Ishikawa (cell line): ENCODE results near the gene CCR4.

Source experiments
- CEBPB ChIP-seq: IDR thresholded peaks from 2 replicates; pipeline ENCODE4 v1.6.1; 2012
- CREB1 ChIP-seq: IDR thresholded peaks from 2 replicates; pipeline ENCODE4 v1.6.1; 2012; ENCODE audit warnings: low read depth
- EGR1 ChIP-seq: IDR thresholded peaks from 2 replicates; pipeline ENCODE4 v1.6.1; 2012
- EP300 ChIP-seq: IDR thresholded peaks from 2 replicates; pipeline ENCODE4 v1.6.1; 2012; ENCODE audit warnings: borderline replicate concordance
- FOXM1 ChIP-seq: IDR thresholded peaks from 2 replicates; pipeline ENCODE4 v1.6.1; 2012; ENCODE audit warnings: low read depth, borderline replicate concordance
- NFIC ChIP-seq: IDR thresholded peaks from 2 replicates; pipeline ENCODE4 v1.6.1; 2012
- RAD21 ChIP-seq: IDR thresholded peaks from 2 replicates; pipeline ENCODE4 v1.6.1; 2012; ENCODE audit warnings: low read depth
- TAF1 ChIP-seq: IDR thresholded peaks from 2 replicates; pipeline ENCODE4 v1.6.1; 2012; ENCODE audit warnings: low read depth, mild to moderate bottlenecking
- TCF12 ChIP-seq: IDR thresholded peaks from 2 replicates; pipeline ENCODE4 v1.6.1; 2012; ENCODE audit warnings: low read depth
- TEAD4 ChIP-seq: IDR thresholded peaks from 2 replicates; pipeline ENCODE4 v1.6.1; 2012
- YY1 ChIP-seq: IDR thresholded peaks from 2 replicates; pipeline ENCODE4 v1.6.1; 2012; ENCODE audit warnings: low read depth
- ZBTB7A ChIP-seq: IDR thresholded peaks from 2 replicates; pipeline ENCODE4 v1.6.1; 2012; ENCODE audit warnings: low read depth
- TF ChIP-seq, protein P1 (sequence below): IDR thresholded peaks from 2 replicates; pipeline ENCODE4 v1.6.1; 2012
- TF ChIP-seq, protein P2 (sequence below): IDR thresholded peaks from 2 replicates; pipeline ENCODE4 v1.6.1; 2012; ENCODE audit warnings: low read depth, mild to moderate bottlenecking
- TF ChIP-seq, protein P3 (sequence below): IDR thresholded peaks from 2 replicates; pipeline ENCODE4 v1.6.1; 2012

CCR4 gene

DNA sequence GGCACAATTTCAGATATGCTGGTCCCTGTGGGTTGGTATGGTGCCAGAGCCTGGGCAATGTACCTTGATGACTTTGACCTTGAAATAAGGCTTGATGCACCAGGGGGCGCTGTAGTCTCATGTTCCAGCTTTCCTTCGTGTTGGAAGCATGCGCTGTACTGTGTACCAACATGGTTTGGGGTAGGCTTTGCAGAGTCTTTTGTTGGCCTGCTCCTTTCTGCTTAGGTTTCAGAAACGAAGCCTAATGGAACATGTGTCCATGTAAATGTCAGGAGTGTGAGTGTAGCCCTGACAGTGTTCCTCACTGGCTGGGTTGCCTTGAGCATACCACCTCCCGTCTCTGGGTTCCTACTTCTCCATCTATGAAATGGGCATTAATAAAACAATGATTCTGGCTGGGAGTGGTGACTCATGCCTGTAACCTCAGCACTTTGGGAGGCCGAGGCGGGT lies 3.6 kb upstream of the CCR4 start:
- TF ChIP-seq EGR1: no peak
- TF ChIP-seq NFIC: peak; percentile 73
- TF ChIP-seq ZBTB7A: no peak
- TF ChIP-seq, protein P1, sequence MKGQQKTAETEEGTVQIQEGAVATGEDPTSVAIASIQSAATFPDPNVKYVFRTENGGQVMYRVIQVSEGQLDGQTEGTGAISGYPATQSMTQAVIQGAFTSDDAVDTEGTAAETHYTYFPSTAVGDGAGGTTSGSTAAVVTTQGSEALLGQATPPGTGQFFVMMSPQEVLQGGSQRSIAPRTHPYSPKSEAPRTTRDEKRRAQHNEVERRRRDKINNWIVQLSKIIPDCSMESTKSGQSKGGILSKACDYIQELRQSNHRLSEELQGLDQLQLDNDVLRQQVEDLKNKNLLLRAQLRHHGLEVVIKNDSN: no peak
- no peak for TF ChIP-seq CREB1
- no peak for TF ChIP-seq EP300
- TF ChIP-seq TCF12: no peak
- TF ChIP-seq, protein P2, sequence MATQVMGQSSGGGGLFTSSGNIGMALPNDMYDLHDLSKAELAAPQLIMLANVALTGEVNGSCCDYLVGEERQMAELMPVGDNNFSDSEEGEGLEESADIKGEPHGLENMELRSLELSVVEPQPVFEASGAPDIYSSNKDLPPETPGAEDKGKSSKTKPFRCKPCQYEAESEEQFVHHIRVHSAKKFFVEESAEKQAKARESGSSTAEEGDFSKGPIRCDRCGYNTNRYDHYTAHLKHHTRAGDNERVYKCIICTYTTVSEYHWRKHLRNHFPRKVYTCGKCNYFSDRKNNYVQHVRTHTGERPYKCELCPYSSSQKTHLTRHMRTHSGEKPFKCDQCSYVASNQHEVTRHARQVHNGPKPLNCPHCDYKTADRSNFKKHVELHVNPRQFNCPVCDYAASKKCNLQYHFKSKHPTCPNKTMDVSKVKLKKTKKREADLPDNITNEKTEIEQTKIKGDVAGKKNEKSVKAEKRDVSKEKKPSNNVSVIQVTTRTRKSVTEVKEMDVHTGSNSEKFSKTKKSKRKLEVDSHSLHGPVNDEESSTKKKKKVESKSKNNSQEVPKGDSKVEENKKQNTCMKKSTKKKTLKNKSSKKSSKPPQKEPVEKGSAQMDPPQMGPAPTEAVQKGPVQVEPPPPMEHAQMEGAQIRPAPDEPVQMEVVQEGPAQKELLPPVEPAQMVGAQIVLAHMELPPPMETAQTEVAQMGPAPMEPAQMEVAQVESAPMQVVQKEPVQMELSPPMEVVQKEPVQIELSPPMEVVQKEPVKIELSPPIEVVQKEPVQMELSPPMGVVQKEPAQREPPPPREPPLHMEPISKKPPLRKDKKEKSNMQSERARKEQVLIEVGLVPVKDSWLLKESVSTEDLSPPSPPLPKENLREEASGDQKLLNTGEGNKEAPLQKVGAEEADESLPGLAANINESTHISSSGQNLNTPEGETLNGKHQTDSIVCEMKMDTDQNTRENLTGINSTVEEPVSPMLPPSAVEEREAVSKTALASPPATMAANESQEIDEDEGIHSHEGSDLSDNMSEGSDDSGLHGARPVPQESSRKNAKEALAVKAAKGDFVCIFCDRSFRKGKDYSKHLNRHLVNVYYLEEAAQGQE: no peak
- TF ChIP-seq, protein P3, sequence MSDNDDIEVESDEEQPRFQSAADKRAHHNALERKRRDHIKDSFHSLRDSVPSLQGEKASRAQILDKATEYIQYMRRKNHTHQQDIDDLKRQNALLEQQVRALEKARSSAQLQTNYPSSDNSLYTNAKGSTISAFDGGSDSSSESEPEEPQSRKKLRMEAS: peak; percentile 86
- no peak for TF ChIP-seq YY1
- TF ChIP-seq RAD21: peak; percentile 98
- TF ChIP-seq CEBPB: no peak
- no peak for TF ChIP-seq FOXM1
- no peak for TF ChIP-seq TAF1
- TF ChIP-seq TEAD4: peak; percentile 41; the same call in 1 of the 2 replicates

DNA sequence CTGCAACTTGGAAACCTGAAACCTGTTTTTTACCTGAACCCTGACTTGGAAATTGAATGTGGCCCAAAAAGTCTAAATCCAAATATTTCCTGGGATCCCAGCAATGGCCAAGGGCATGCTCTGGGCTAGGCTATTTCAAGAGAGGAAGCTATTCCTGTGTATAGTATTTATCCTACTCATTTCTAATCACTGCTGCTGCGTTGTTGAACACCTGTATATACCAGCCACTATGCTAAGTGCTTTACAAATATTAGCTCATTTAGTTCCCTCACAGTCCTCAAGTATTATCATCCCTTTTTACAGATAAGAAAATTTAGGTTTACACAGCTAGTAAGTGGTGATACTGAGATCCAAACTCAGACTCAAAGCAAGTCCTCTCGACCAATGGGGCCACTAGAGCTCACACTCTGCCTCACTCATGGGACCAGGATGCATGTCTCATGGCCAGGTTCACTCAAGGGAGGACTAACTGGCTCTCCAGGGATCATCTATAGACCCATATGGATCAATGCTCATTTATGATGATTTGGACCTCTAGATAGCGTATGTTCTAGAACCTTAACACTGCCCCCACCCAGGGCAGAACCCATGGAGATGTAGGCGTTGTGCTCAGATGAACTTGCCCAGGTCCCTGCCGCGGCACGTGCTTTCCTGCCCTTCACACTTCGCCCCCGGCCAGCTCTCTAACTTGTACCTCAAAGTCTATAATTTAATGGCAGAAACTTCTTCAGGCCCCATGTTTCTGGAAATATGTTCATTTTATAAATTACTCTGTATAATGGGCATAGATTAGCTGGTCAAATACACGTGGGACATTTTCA lies 2.6 kb upstream of the CCR4 start:
- TF ChIP-seq ZBTB7A: no peak
- TF ChIP-seq, protein P1: no peak
- no peak for TF ChIP-seq CREB1
- TF ChIP-seq, protein P2: no peak
- no peak for TF ChIP-seq YY1
- TF ChIP-seq NFIC: no peak
- no peak for TF ChIP-seq EGR1
- no peak for TF ChIP-seq RAD21
- no peak for TF ChIP-seq CEBPB
- TF ChIP-seq TCF12: no peak
- TF ChIP-seq, protein P3: no peak
- no peak for TF ChIP-seq TAF1
- TF ChIP-seq TEAD4: no peak
- no peak for TF ChIP-seq FOXM1
- TF ChIP-seq EP300: no peak

DNA sequence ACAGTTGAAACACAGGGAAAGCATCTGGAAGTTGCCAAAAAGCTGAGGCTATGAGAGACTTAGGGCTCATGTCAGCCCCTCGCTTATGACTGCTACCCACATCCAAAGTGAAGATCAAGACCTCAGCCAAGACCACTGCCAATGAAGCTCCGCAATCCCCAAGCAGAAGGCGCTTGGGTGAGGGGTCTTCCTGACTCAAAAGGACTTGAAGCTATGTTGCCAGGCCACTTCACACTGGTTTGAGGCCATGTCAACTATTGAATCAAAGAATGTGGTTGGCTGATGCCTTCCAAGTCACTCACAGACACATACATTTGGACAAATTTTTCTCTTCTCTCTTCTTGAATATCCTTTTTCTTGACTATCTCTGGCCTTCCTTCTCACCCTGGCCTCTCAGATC lies 928 bp upstream of the CCR4 start:
- TF ChIP-seq TCF12: no peak
- no peak for TF ChIP-seq TEAD4
- TF ChIP-seq, protein P1: no peak
- no peak for TF ChIP-seq EP300
- no peak for TF ChIP-seq NFIC
- TF ChIP-seq, protein P2: no peak
- no peak for TF ChIP-seq CREB1
- TF ChIP-seq RAD21: no peak
- TF ChIP-seq, protein P3: no peak
- no peak for TF ChIP-seq FOXM1
- no peak for TF ChIP-seq YY1
- TF ChIP-seq ZBTB7A: no peak
